SH-SY5Y (cell line): ENCODE results near the gene RABL2B.

Experiments
- GATA2 ChIP-seq: IDR thresholded peaks from 2 replicates; pipeline ENCODE4 v1.6.1; 2011; ENCODE audit warnings: mild to moderate bottlenecking, low read depth, low read length
- GATA3 ChIP-seq: IDR thresholded peaks from 2 replicates; pipeline ENCODE4 v1.6.1; 2011; ENCODE audit warnings: low read depth, mild to moderate bottlenecking, low read length, moderate library complexity

GRCh38 chr22:50724616-50725015 lies 58.8 kb downstream of the RABL2B start:
- TF ChIP-seq GATA3 (no peak), GATA2 (no peak)
